GM21825 (cell line): ENCODE results near the gene GRIP2.

ENCODE experiments used
- ATAC-seq: cut with Tn5 transposase; IDR thresholded peaks from one replicate; pipeline ENCODE4 v1.9.1; 2021; ENCODE audit warnings: mild to moderate bottlenecking, moderate library complexity; ENCODE audit not compliant: unreplicated experiment

GRIP2 gene

GRCh38 chr3:14439501-14440167 is 100.5 kb downstream of the GRIP2 start:
- ATAC-seq: no peak
